HUES64 (cell line): ENCODE measurements around the gene MYZAP.

Source experiments
- H3K27ac ChIP-seq: 2 replicates; pipeline ENCODE4 v1.7.0; 2013; ENCODE audit warnings: low read depth, low read length, inconsistent platforms
- H3K27me3 ChIP-seq: 2 replicates; pipeline ENCODE4 v1.6.1; 2013; ENCODE audit warnings: mild to moderate bottlenecking, low read length; ENCODE audit not compliant: insufficient read depth
- H3K36me3 ChIP-seq: 2 replicates; pipeline ENCODE4 v1.6.1; 2013; ENCODE audit warnings: mild to moderate bottlenecking, low read length; ENCODE audit not compliant: insufficient read depth
- H3K4me1 ChIP-seq: 2 replicates; pipeline ENCODE4 v1.6.1; 2013; ENCODE audit warnings: mild to moderate bottlenecking, low read length, moderate library complexity; ENCODE audit not compliant: insufficient read depth
- H3K4me3 ChIP-seq: 2 replicates; pipeline ENCODE4 v1.5.1; 2013; ENCODE audit warnings: mild to moderate bottlenecking, low read length, moderate library complexity
- H3K9ac ChIP-seq: 2 replicates; pipeline ENCODE4 v1.6.1; 2013; ENCODE audit warnings: mild to moderate bottlenecking, low read depth, low read length
- H3K9me3 ChIP-seq: 2 replicates; pipeline ENCODE4 v1.6.1; 2013; ENCODE audit warnings: low read depth, low read length; ENCODE audit not compliant: insufficient read depth
- WGBS: fragments of 150-250, 120-280 bp; methylation state at CpG from one replicate; pipeline ENCODE4 v1.1.7; 2013; ENCODE audit warnings: missing lambda C conversion rate; 5-methylcytosine and 5-hydroxymethylcytosine counted together

Gene MYZAP

GRCh38 chr15:57592836-57593420 lies 1.2 kb downstream of the MYZAP start:
- Histone ChIP-seq H3K27ac (no peak overlapping the region), H3K27me3 (peaks cover 36% of the 10 kb centered on the region), H3K4me3 (no peak overlapping the region), H3K4me1 (no peaks in the 10 kb centered on the region), H3K9ac (no peak overlapping the region), H3K36me3 (no peaks in the 10 kb centered on the region), H3K9me3 (no peaks in the 10 kb centered on the region)
- WGBS: 93% methylated on average over 3 of the region's 5 CpGs

- H3K36me3 ChIP-seq: no peaks in the 10 kb centered on the region
- H3K9me3 ChIP-seq: no peaks in the 10 kb centered on the region
- no peak overlapping the region for H3K27ac ChIP-seq
- H3K4me1 ChIP-seq: peaks cover under 1% of the 10 kb centered on the region; the same call in 1 of the 2 replicates
- no peak overlapping the region for H3K9ac ChIP-seq
- no peak overlapping the region for H3K4me3 ChIP-seq
- 97% methylated on average over 6 of the region's 6 CpGs for WGBS
- peaks cover 36% of the 10 kb centered on the region for H3K27me3 ChIP-seq
These were observed 2.8 kb downstream of the MYZAP start for GRCh38 chr15:57594479-57594878.

GRCh38 chr15:57595011-57595866 lies 3.5 kb downstream of the MYZAP start:
- peaks cover 3% of the 10 kb centered on the region; the same call in 1 of the 2 replicates for H3K4me1 ChIP-seq
- H3K27me3 ChIP-seq: peaks cover 33% of the 10 kb centered on the region
- no peak overlapping the region for H3K4me3 ChIP-seq
- no peaks in the 10 kb centered on the region for H3K9me3 ChIP-seq
- no peak overlapping the region for H3K9ac ChIP-seq
- no peak overlapping the region for H3K27ac ChIP-seq
- 93% methylated on average over 9 of the region's 9 CpGs for WGBS
- no peaks in the 10 kb centered on the region for H3K36me3 ChIP-seq

GRCh38 chr15:57596301-57596855 lies 4.7 kb downstream of the MYZAP start:
- Histone ChIP-seq H3K36me3 (no peaks in the 10 kb centered on the region), H3K27ac (no peak overlapping the region), H3K4me3 (no peak overlapping the region), H3K4me1 (peaks cover 3% of the 10 kb centered on the region; the same call in 1 of the 2 replicates), H3K9ac (no peak overlapping the region), H3K27me3 (peaks cover 21% of the 10 kb centered on the region), H3K9me3 (no peaks in the 10 kb centered on the region)
- 92% methylated on average over 8 of the region's 8 CpGs for WGBS

- Histone ChIP-seq H3K27ac (no peak overlapping the region), H3K36me3 (no peaks in the 10 kb centered on the region), H3K9ac (no peak overlapping the region), H3K9me3 (no peaks in the 10 kb centered on the region), H3K4me1 (peaks cover 3% of the 10 kb centered on the region; the same call in 1 of the 2 replicates), H3K27me3 (peaks cover 16% of the 10 kb centered on the region), H3K4me3 (no peak overlapping the region)
- 96% methylated on average over 4 of the region's 4 CpGs for WGBS
These were observed 5.3 kb downstream of the MYZAP start for GRCh38 chr15:57596978-57597377.

GRCh38 chr15:57597431-57597830 lies 5.7 kb downstream of the MYZAP start:
- Histone ChIP-seq H3K27ac (no peak overlapping the region), H3K9ac (no peak overlapping the region), H3K9me3 (no peaks in the 10 kb centered on the region), H3K4me1 (peaks cover 3% of the 10 kb centered on the region; the same call in 1 of the 2 replicates), H3K4me3 (no peak overlapping the region), H3K36me3 (no peaks in the 10 kb centered on the region), H3K27me3 (peaks cover 11% of the 10 kb centered on the region)
- WGBS: 90% methylated on average over 3 of the region's 3 CpGs

GRCh38 chr15:57598346-57598745 lies 6.6 kb downstream of the MYZAP start:
- H3K27me3 ChIP-seq: peaks cover 2% of the 10 kb centered on the region
- no peaks in the 10 kb centered on the region for H3K9me3 ChIP-seq
- H3K9ac ChIP-seq: no peak overlapping the region
- H3K27ac ChIP-seq: no peak overlapping the region
- 93% methylated on average over 4 of the region's 5 CpGs for WGBS
- H3K36me3 ChIP-seq: no peaks in the 10 kb centered on the region
- H3K4me3 ChIP-seq: no peak overlapping the region
- H3K4me1 ChIP-seq: peaks cover 3% of the 10 kb centered on the region; the same call in 1 of the 2 replicates

- Histone ChIP-seq H3K27ac (no peak overlapping the region), H3K27me3 (no peaks in the 10 kb centered on the region), H3K9me3 (no peaks in the 10 kb centered on the region), H3K4me3 (no peak overlapping the region), H3K9ac (no peak overlapping the region), H3K4me1 (peaks cover 3% of the 10 kb centered on the region; the same call in 1 of the 2 replicates), H3K36me3 (no peaks in the 10 kb centered on the region)
- WGBS: 85% methylated on average over 9 of the region's 10 CpGs
These were observed 7.6 kb downstream of the MYZAP start for GRCh38 chr15:57599296-57599810.

- Histone ChIP-seq H3K4me1 (peaks cover 3% of the 10 kb centered on the region; the same call in 1 of the 2 replicates), H3K9ac (no peak overlapping the region), H3K27ac (no peak overlapping the region), H3K36me3 (no peaks in the 10 kb centered on the region), H3K27me3 (no peaks in the 10 kb centered on the region), H3K4me3 (no peak overlapping the region), H3K9me3 (no peaks in the 10 kb centered on the region)
- 100% methylated on average over 1 of the region's 1 CpG for WGBS
These were observed 8.5 kb downstream of the MYZAP start for GRCh38 chr15:57600197-57600596.

- Histone ChIP-seq H3K27ac (no peak overlapping the region), H3K9ac (no peak overlapping the region), H3K36me3 (no peaks in the 10 kb centered on the region), H3K4me3 (no peak overlapping the region), H3K4me1 (peaks cover 3% of the 10 kb centered on the region; the same call in 1 of the 2 replicates), H3K9me3 (no peaks in the 10 kb centered on the region), H3K27me3 (no peaks in the 10 kb centered on the region)
- WGBS: 86% methylated on average over 10 of the region's 10 CpGs
These were observed 12.8 kb downstream of the MYZAP start for GRCh38 chr15:57604507-57604906.

- no peaks in the 10 kb centered on the region for H3K27me3 ChIP-seq
- H3K4me3 ChIP-seq: no peak overlapping the region
- H3K9ac ChIP-seq: no peak overlapping the region
- H3K36me3 ChIP-seq: no peaks in the 10 kb centered on the region
- H3K4me1 ChIP-seq: peaks cover 6% of the 10 kb centered on the region; the same call in 1 of the 2 replicates
- H3K27ac ChIP-seq: no peak overlapping the region
- 80% methylated on average over 1 of the region's 1 CpG for WGBS
- H3K9me3 ChIP-seq: no peaks in the 10 kb centered on the region
These were observed 13.8 kb downstream of the MYZAP start for GRCh38 chr15:57605491-57605890.
